ENCODE data around the gene ASB18.

Gene ASB18

DNA sequence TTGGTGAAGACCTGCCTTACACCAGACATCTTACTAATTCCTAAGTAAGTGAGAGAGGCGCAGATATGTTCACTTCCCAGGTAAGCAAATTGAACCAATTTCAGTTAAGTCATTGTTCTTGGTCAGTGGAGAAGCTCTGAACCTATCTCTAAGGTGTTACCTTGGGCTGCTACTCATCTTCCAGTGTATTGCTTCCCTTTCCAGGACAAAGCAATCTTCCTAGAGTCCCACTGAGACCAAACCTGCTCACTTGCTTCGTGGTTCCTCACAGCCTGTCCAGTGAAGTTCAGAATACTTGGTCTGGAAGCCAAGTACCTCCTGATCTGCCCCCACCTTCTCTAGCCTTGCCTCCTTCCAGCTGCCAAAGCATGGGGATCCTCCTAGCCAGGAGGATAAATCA is 73.5 kb downstream of the ASB18 start:
- no peak for TF ChIP-seq GATA3 (IDR thresholded peaks at IDR 0.05; ENCODE audit: low read depth, low read length)
- no peak for TF ChIP-seq GATA2 (IDR thresholded peaks at IDR 0.05; ENCODE audit: low read depth, low read length)

DNA sequence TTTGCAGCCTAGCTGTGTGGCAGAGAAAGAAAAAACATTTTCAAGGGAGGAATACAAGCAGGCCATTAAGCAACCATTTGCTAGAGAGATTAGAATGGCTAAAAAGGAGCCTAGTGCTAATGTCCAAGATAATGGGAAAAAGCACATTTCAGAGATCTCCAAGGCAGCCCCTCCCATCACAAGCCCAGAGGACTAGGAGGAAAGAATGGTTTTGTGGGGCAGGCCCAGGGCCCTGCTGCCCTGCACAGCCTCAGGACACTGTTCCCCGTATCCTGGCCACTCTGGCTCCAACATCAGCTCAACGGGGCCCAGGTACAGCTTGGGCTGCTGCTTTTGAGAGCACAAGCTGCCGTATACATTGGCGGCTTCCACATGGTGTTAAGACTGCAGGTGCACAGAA is 79.5 kb downstream of the ASB18 start:
- TF ChIP-seq GATA2 (IDR thresholded peaks at IDR 0.05; ENCODE audit: low read depth, low read length) (no peak), GATA3 (IDR thresholded peaks at IDR 0.05; ENCODE audit: low read depth, low read length) (no peak)

DNA sequence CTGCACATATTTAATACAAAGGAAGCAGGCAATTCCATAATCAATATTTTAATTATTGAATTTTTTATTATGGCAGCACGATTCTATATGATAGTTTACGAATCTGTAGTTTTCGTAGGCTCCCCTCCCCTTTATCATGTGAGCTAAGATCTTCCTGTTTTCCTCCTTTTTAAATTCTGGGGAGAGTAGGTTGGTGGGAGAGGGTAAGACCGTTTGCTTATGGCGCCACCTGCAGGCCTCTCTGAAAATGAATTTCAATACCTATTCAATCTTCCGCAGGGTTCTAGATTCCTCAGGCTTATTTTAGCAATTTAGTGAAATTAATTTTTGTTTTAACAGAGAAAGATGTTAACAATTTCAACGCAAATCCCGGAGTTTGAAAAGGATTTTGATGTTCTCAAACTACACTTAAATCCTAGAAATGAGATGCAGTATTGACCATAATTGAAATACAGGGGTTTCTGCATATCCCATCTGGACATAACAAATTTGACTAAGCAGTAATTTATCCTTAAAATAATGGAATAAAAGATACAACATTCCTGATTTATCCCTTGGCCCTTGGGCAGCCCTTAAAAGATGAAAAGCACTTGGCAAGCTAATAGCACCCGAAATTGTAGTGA is 83.3 kb downstream of the ASB18 start:
- TF ChIP-seq GATA2 (IDR thresholded peaks at IDR 0.05; ENCODE audit: low read depth, low read length) (no peak), GATA3 (IDR thresholded peaks at IDR 0.05; ENCODE audit: low read depth, low read length) (no peak)

DNA sequence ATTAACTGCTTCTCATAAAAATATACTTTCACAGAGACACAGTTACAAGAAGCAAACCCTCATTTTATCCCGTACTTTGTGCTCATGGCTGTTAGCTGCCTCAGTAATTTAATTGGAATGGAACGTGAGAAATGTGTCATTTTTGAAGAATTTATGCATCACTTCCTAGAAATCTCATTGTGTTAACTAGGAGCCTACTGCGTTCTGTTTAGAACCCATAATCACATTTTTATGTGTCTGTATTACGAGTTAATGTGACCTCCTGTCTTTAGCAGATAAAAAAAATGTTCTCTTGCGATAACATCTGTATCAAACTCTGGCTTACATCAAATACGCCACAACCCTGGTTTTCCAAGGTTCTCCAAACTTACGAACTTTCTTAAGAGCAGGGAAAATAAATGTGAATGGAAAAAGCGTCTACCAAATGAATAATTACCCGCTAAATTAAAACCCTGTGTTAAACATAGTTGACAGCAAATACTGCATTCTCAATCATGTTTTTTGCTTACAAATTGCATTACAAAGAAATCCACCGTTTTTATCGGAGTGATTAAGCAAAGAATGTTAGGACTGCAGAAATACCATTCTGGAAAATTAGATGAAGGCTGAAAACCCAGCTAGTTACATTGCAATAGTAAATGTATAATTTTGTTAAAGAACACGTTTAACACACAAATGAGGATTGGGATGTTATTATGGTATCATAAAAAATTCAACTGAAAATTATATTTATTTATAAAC is 84.0 kb downstream of the ASB18 start:
- TF ChIP-seq GATA3 (IDR thresholded peaks at IDR 0.05; ENCODE audit: low read depth, low read length): peak; percentile 66; the same call in 1 of the 2 replicates
- peak; percentile 30; the same call in 1 of the 2 replicates for TF ChIP-seq GATA2 (IDR thresholded peaks at IDR 0.05; ENCODE audit: low read depth, low read length)

DNA sequence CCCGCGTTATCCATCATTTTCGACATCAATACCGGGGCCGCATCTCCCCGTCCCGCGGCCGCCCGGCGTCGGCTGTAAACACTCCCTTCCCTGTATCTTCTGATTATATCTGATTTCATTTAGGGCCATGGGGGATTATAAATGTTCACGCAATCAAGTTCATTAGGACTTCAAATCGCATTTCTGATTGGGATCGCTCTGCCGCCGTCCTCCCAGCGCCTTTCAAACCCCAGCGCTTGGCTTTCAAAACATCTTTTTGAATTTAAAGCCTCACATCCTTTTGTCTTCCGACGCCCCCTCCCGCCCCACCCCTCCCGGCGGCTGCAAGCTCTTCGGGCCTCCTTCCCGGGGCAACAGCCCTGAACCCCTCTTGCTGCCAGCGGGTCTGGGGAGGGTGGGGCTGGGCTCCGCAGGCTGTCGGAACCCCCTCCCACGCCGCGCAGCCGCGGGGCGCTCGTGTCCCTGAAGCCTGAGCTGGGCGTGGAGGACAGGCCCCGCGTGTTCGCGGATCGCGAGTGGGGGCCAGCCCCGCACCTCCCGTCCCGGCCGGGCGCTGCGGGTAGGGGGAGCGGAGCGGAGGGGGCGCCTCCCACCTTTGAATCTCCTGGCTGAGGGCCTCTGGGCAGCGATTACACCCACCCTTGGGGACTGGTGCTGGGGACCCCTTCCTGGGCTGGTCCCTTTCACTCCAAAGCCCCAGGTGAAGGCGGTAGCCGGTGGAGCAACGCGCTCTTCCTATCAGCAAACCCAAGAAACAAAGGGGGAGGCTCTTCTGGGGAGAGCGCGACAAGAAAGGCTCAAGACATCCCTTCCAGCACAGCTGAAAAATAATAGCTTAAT is 84.8 kb downstream of the ASB18 start:
- TF ChIP-seq GATA3 (IDR thresholded peaks at IDR 0.05; ENCODE audit: low read depth, low read length) (no peak), GATA2 (IDR thresholded peaks at IDR 0.05; ENCODE audit: low read depth, low read length) (no peak; the same call in 1 of the 2 replicates)

DNA sequence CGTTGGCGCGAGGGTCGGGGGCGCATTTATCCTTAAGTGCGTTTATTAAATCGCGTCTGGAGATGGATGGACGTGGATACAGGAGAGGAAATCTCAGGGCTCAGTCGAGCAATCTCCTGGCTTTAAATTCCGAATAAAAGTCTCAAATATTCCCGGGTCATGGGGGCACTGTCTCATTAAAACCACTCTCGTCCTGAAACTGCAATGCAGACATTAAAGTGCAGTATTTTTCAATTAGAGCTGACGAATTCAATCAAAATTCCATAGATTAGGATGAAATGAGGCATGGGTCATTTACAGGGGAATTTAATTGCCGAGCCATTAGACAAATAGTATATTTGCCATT is 85.3 kb downstream of the ASB18 start:
- TF ChIP-seq GATA2 (IDR thresholded peaks at IDR 0.05; ENCODE audit: low read depth, low read length) (no peak), GATA3 (IDR thresholded peaks at IDR 0.05; ENCODE audit: low read depth, low read length) (no peak)

DNA sequence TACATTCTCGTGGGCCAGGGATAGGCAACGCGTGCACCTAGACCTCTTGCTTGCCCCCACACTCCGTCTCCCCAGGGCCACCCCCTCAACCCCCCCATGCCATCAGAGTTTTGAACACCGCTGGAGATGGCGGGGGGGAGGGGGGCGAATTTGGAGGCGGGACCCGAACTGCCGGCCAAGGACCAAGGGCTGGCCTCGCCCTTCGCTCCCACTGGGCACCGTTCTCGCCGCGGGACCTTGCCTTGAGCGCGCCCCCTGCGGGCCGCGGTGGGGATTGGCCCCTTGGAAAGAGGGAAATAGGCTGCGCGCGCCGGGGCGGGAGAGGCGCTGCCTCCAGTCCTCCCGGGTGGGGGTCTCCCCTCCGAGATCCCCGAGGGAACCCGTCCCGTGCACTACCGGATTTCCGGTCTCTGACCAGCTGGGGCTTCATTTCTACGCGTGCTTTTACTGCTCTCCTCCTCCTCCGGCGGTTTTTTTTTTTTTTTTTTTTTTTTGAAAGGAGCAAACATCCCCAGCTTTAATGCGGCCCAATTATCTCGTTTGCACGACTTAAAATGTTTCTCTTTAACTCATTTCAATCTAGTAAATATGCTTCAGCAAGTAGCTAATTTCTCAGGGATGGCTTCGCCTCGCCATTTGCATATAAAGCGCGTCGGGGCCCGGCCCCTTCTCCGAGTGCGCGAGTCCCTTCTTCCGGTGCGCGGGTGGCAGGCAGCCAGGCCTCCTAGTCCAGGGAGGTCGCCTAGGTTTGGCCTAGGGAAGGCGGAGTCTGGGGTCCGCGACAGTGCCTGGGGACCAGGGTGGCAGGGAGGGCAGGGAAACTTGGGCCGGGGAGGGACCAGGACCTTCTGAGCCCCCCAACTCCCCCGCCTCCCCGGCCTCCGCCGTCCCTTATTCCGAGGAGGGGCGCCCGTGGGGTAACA is 86.0 kb downstream of the ASB18 start:
- TF ChIP-seq GATA2 (IDR thresholded peaks at IDR 0.05; ENCODE audit: low read depth, low read length) (no peak), GATA3 (IDR thresholded peaks at IDR 0.05; ENCODE audit: low read depth, low read length) (no peak)

DNA sequence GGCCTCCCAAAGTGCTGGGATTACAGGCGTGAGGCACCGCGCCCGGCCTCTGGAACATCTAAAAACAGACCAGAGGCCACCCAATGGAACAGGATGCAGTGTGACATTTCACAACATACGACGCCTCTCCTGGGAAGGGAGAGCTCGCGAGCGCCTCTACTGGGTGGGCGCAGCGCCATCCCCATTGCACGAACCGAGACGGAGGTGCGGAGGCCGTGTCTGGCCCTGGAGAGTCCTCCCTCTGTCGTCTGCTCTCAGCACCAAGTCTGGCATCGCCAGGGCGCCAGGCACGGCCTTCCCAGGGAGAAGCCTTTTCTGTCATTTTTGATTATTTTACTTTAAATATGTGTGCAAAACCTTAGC is 86.6 kb downstream of the ASB18 start:
- TF ChIP-seq GATA2 (IDR thresholded peaks at IDR 0.05; ENCODE audit: low read depth, low read length): no peak
- TF ChIP-seq GATA3 (IDR thresholded peaks at IDR 0.05; ENCODE audit: low read depth, low read length): no peak

DNA sequence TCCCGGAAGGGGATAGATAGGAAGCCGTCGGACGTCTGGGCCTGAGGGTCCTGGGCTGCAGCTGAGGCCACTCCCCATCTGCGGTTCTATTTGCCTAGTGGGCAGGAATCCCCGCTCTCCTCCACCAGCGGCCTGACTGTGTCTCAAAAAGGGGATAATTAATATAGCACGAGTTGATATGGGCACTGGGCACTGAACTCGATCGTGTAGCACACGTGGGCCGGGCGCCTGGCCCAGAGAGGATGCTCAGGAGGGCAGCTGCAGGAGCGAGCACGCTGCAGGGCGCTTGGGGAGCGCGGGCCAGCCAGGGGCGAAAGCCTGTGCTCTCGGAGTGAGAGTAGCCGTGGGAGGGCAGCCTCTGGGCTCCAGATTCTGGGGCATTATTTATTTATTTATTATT is 87.3 kb downstream of the ASB18 start:
- TF ChIP-seq GATA3 (IDR thresholded peaks at IDR 0.05; ENCODE audit: low read depth, low read length) (no peak), GATA2 (IDR thresholded peaks at IDR 0.05; ENCODE audit: low read depth, low read length) (no peak)

DNA sequence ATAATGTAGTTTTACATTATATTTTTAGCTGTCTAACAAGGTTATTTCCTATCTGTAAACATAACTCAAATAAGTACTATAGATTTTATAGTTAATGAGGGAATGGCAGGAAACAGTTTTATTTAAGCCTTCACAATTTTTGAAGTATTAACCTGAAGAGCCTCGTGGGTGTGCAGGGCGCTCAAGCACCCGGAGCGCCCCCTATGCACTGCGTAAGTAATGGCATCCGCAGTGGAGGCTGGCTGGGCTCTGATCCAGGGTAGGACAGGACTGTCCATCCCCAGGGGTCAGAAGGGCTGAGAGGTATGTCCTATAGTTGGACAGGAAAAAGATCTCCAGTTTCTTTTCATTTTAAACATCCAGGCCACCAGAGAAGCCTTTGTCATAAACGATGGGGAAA is 87.8 kb downstream of the ASB18 start:
- TF ChIP-seq GATA2 (IDR thresholded peaks at IDR 0.05; ENCODE audit: low read depth, low read length) (no peak), GATA3 (IDR thresholded peaks at IDR 0.05; ENCODE audit: low read depth, low read length) (no peak)

DNA sequence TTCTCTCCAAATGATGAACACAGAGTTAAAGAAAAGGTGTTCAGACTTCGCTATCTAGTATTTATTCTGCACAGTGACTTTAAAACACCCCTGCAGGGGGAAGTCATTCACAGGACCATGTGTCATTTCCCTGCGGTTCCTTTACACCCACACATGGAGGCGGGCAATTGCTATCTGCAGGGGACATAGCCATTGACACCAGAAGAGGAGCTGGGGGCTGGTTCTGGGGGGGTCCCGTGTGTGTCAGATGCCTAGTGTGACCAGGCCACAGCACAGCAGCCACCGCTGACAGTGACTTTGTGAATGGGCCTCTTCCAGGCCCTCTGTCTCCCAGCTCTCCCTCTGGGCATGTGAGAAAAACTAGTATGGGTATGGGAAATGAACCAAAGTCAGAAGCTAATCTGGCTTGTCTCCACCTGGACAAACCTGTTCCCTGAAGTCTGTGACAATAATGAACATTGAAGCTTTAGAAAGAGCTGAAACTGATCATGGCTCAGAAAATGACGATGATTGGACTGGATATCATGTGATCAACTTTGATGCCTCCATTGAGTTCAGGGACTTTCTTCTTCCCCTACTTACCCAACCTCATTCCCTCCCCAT is 88.6 kb downstream of the ASB18 start:
- TF ChIP-seq GATA3 (IDR thresholded peaks at IDR 0.05; ENCODE audit: low read depth, low read length): no peak
- TF ChIP-seq GATA2 (IDR thresholded peaks at IDR 0.05; ENCODE audit: low read depth, low read length): no peak

DNA sequence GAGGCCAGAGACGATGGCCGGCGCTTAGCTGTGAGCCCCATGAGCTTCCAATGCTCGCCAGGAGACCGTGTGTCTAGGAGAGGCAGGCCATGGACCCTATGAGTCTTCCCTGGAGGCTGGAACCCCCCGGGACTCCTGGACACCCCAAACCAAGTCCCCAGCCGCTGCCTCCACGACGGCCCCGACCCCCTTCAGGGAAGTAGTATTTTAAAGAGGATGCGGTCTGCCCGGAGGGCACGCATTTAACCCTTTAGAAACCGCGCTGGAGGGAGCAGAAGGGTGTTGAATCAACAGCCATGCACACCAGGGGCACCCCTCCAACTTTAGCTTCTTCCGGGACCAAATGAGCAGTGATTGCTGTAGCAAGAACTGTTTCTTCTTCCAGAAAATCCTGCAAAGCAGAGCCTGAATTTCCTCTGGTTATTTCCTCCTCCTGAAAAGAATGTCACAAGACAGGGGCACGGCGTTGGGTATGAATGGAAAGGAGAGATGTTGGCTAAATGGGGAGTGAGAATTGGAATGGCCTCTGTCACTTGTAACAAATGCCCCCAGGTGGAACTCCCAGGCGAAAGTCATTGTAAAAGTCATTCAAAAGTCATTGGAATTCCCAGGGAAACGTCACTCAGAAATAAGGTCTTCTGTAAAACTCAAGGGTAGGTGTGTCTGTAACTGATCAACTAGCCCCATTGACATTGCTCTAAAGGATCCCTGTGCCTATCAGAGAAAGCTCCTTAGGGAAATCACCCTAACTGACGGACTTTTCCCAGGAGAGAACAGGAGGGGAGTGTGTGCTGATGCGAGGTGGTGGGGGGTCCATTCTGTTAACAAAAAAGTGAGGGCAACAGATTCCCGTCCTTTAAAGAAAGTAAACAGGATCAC is 90.2 kb downstream of the ASB18 start:
- TF ChIP-seq GATA3 (IDR thresholded peaks at IDR 0.05; ENCODE audit: low read depth, low read length) (no peak), GATA2 (IDR thresholded peaks at IDR 0.05; ENCODE audit: low read depth, low read length) (no peak)

All from SH-SY5Y (cell line).